Liver (tissue), 9 donors: ENCODE data around the gene USF2. TPM values are rescaled to one million over a fixed set of nuclear protein-coding genes. Genes with fewer than 3 reads are reported as not detected.

Experiments
- DNase-seq: peaks from one replicate; pipeline ENCODE4 v3.0.0-alpha.2; 2017; ENCODE audit warnings: low spot score
- H3K27ac ChIP-seq, 2 donors: one replicate each; pipeline ENCODE4 v1.7.0; 2013; ENCODE audit warnings: inconsistent platforms in 2 of 2, low read length in 2 of 2, control low read depth in 1 of 2, low read depth in 1 of 2, mild to moderate bottlenecking in 1 of 2
- H3K27me3 ChIP-seq, 4 donors: one replicate each; pipeline versions ENCODE4 v1.6.1 to v1.7.0; 2013; ENCODE audit warnings: low read length in 3 of 4, inconsistent platforms in 1 of 4, mild to moderate bottlenecking in 1 of 4, moderate library complexity in 1 of 4; ENCODE audit not compliant: control insufficient read depth in 4 of 4, insufficient read depth in 4 of 4
- H3K36me3 ChIP-seq, 4 donors: one replicate each; pipeline versions ENCODE4 v1.6.1 to v1.7.0; 2013; ENCODE audit warnings: low read length in 3 of 4, mild to moderate bottlenecking in 3 of 4, low read depth in 1 of 4, moderate library complexity in 1 of 4; ENCODE audit not compliant: control insufficient read depth in 4 of 4, insufficient read depth in 3 of 4
- H3K4me1 ChIP-seq, 4 donors: one replicate each; pipeline versions ENCODE4 v1.6.1 to v1.7.0; 2013; ENCODE audit warnings: low read length in 3 of 4, mild to moderate bottlenecking in 3 of 4, moderate library complexity in 1 of 4; ENCODE audit not compliant: control insufficient read depth in 4 of 4, insufficient read depth in 4 of 4
- H3K4me3 ChIP-seq, 3 donors: one replicate each; pipeline versions ENCODE4 v1.6.1 to v1.7.0; 2013; ENCODE audit warnings: low read length in 3 of 3, control low read depth in 1 of 3, low read depth in 1 of 3, mild to moderate bottlenecking in 1 of 3
- H3K9ac ChIP-seq, 2 donors: one replicate each; pipeline ENCODE4 v1.7.0; 2013; ENCODE audit warnings: low read length in 2 of 2, mild to moderate bottlenecking in 2 of 2, moderate library complexity in 2 of 2, control low read depth in 1 of 2, low read depth in 1 of 2
- H3K9me3 ChIP-seq, 4 donors: one replicate each; pipeline versions ENCODE4 v1.6.1 to v1.7.0; 2013; ENCODE audit warnings: low read length in 3 of 4; ENCODE audit not compliant: control insufficient read depth in 4 of 4
- ATF3 ChIP-seq: IDR thresholded peaks from 2 replicates; pipeline ENCODE4 v1.6.1; 2016; ENCODE audit warnings: antibody characterized with exemption
- FOXA1 ChIP-seq: IDR thresholded peaks from 2 replicates; pipeline ENCODE4 v1.6.1; 2016; ENCODE audit warnings: antibody characterized with exemption
- JUND ChIP-seq, 2 donors: IDR thresholded peaks; 2 replicates each; pipeline ENCODE4 v1.6.1; 2016; ENCODE audit warnings: antibody characterized with exemption in 2 of 2
- NR2F2 ChIP-seq: IDR thresholded peaks from 2 replicates; pipeline ENCODE4 v1.6.1; 2016; ENCODE audit warnings: antibody characterized with exemption
- RAD21 ChIP-seq, 2 donors: IDR thresholded peaks; 2 replicates each; pipeline ENCODE4 v1.6.1; 2016; ENCODE audit warnings: antibody characterized with exemption in 2 of 2, mild to moderate bottlenecking in 2 of 2
- REST ChIP-seq: IDR thresholded peaks from 2 replicates; pipeline ENCODE4 v1.6.1; 2016; ENCODE audit warnings: antibody characterized with exemption, mild to moderate bottlenecking
- RXRA ChIP-seq, 2 donors: IDR thresholded peaks; 2 replicates each; pipeline ENCODE4 v1.6.1; 2017 to 2018; ENCODE audit warnings: antibody characterized with exemption in 2 of 2, mild to moderate bottlenecking in 1 of 2
- SP1 ChIP-seq: IDR thresholded peaks from 2 replicates; pipeline ENCODE4 v1.6.1; 2018; ENCODE audit warnings: antibody characterized with exemption, mild to moderate bottlenecking
- TAF1 ChIP-seq: conservative IDR thresholded peaks from 2 replicates; pipeline ENCODE4 v1.6.1; 2016; ENCODE audit warnings: antibody characterized with exemption, mild to moderate bottlenecking
- YY1 ChIP-seq: IDR thresholded peaks from 2 replicates; pipeline ENCODE4 v1.6.1; 2016; ENCODE audit warnings: antibody characterized with exemption, mild to moderate bottlenecking
- WGBS: extraction: QIAGEN DNeasy Blood & Tissue Kit; methylation state at CpG from one replicate; pipeline ENCODE4 v1.1.7; 2013; 5-methylcytosine and 5-hydroxymethylcytosine counted together
- polyA plus RNA-seq, 2 donors: library from polyadenylated mRNA; stranded (reverse) in 1 of 2; unstranded in 1 of 2; fragments of 200-250 nt in 1 of 2; fragments of >200 nt in 1 of 2; fragmentation: Nextera tagmentation in 1 of 2; extraction: Ambion mirVana in 1 of 2; gene quantifications; one replicate each; pipeline versions ENCODE4 v1.2.1 to v1.2.3, GENCODE V29; 2013 to 2015
- total RNA-seq, 2 donors: library from RNA; depleted of rRNA; stranded (reverse); fragments of >200 nt; gene quantifications; one replicate each; pipeline ENCODE4 v1.2.3, GENCODE V29; 2014
- TF ChIP-seq, protein P1 (sequence below): IDR thresholded peaks from 2 replicates; pipeline ENCODE4 v1.6.1; 2016; ENCODE audit warnings: antibody characterized with exemption
- TF ChIP-seq, protein P2 (sequence below): fragments of 150-350 bp; IDR thresholded peaks from 2 replicates; pipeline ENCODE4 v1.5.1; 2017; ENCODE audit warnings: improper control_type of control experiment, low read depth, low read length; ENCODE audit not compliant: missing input control
- donor health status: healthy.
- donor health status: healthy.
- donor health status: healthy.
- donor health status: healthy.
- donor health status: healthy.

USF2 gene
- total and polyA plus RNA-seq, 4 donors = 22.8 to 85.9 (median 55.9) TPM

DNA sequence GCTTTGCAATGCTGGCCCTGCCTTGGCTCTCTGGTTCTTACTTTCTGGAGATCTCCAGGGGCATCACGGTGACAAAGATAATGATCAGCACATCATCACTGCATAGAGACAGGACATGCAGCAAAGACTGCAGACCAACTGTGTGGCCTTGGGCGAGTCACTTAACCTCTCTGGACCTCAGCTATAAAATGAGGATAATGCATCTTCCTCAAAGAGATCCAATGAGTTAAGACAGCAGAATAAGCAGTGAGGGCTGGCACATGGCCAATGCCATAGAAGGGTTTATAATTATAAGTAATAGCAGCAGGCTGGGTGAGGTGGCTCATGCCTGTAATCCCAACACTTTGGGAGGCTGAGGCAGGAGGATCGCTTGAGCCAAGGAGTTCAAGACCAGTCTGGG is 25.6 kb downstream of the USF2 start (continued):
- TF ChIP-seq, protein P1, sequence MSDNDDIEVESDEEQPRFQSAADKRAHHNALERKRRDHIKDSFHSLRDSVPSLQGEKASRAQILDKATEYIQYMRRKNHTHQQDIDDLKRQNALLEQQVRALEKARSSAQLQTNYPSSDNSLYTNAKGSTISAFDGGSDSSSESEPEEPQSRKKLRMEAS = no peak
- TF ChIP-seq YY1 = no peak

- no peak for DNase-seq
- H3K27me3 ChIP-seq = no peaks in the 10 kb centered on the region
- H3K4me3 ChIP-seq = no peak overlapping the region
- no peak overlapping the region for H3K27ac ChIP-seq
- no peaks in the 10 kb centered on the region for H3K9me3 ChIP-seq
- H3K4me1 ChIP-seq = no peaks in the 10 kb centered on the region
- H3K36me3 ChIP-seq = no peaks in the 10 kb centered on the region
- WGBS = 81% methylated on average over 25 of the region's 25 CpGs
- TF ChIP-seq, protein P2, sequence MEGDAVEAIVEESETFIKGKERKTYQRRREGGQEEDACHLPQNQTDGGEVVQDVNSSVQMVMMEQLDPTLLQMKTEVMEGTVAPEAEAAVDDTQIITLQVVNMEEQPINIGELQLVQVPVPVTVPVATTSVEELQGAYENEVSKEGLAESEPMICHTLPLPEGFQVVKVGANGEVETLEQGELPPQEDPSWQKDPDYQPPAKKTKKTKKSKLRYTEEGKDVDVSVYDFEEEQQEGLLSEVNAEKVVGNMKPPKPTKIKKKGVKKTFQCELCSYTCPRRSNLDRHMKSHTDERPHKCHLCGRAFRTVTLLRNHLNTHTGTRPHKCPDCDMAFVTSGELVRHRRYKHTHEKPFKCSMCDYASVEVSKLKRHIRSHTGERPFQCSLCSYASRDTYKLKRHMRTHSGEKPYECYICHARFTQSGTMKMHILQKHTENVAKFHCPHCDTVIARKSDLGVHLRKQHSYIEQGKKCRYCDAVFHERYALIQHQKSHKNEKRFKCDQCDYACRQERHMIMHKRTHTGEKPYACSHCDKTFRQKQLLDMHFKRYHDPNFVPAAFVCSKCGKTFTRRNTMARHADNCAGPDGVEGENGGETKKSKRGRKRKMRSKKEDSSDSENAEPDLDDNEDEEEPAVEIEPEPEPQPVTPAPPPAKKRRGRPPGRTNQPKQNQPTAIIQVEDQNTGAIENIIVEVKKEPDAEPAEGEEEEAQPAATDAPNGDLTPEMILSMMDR = no peak
- no peak for TF ChIP-seq NR2F2
- TF ChIP-seq YY1 = no peak
- TF ChIP-seq REST = no peak
- TF ChIP-seq RXRA (IDR thresholded peaks at IDR 0.05) = no peak
- TF ChIP-seq ATF3 = no peak
- no peak for TF ChIP-seq RAD21 (IDR thresholded peaks at IDR 0.05)
- H3K9ac ChIP-seq = no peak overlapping the region
These were observed 26.4 kb downstream of the USF2 start for GRCh38 chr19:35294859-35295791.

DNA sequence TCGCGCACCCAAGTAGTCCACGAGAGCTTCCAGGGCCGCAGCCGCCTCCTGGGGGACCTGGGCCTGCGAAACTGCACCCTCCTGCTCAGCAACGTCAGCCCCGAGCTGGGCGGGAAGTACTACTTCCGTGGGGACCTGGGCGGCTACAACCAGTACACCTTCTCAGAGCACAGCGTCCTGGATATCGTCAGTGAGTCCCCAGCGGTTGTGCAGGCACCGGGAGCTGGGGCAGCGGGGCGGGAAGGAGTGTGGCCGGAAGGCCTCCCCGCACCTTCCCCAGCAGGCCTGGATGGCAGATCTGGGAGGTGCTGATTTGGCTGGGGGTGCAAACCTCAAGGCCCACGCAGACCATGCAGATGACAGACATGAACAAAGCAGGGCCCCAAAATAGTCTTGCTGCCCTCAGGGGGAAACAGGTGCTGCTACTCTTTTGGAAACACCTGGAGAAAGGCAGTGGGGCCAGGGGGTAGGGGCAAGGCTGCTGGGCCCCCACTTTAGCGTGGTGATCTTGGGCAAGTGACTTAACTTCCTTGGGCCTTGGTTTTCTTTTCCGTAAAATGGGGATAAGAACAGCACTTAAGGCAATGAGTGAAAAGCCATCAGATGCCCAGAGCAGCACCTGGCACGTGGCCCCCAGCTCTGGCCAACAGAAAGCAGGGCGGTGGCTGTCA is 27.2 kb downstream of the USF2 start:
- no peak overlapping the region for H3K9ac ChIP-seq
- no peaks in the 10 kb centered on the region for H3K4me1 ChIP-seq
- H3K27ac ChIP-seq = no peak overlapping the region
- DNase-seq = no peak
- H3K4me3 ChIP-seq = no peak overlapping the region
- H3K27me3 ChIP-seq = no peaks in the 10 kb centered on the region
- WGBS = 74% methylated on average over 24 of the region's 24 CpGs
- H3K36me3 ChIP-seq = no peaks in the 10 kb centered on the region
- H3K9me3 ChIP-seq = no peaks in the 10 kb centered on the region
- TF ChIP-seq ATF3 (no peak), JUND (IDR thresholded peaks at IDR 0.05) (no peak), FOXA1 (no peak), SP1 (no peak), TAF1 (no peak), REST (no peak)
- TF ChIP-seq, protein P2 = no peak
